Hematopoietic multipotent progenitor cell treated with erythropoietin and hydrocortisone succinate and interleukin-3 and kit ligand, for 17 days (in vitro differentiated cells): Measurements from ENCODE around the gene CAPS.

Experiments
- DNase-seq: peaks from one replicate; pipeline ENCODE4 v3.0.0-alpha.2; 2015; ENCODE audit warnings: low spot score

Gene CAPS

DNA sequence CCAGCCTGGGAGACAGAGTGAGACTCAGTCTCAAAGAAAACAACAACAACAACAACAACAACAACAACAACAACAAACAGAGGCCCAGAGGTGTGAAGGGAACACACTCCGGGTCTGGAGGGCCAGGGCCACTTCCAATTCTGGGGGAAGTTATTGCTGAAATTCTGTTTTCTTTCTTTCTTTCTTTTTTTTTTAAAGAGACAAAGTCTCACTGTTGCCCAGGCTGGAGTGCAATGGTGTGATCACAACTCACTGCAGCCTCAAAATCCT is 3.5 kb upstream of the CAPS start:
- no peak for DNase-seq

GRCh38 chr19:5911366-5911765 is 2.7 kb upstream of the CAPS start:
- no peak for DNase-seq

GRCh38 chr19:5914358-5914774 is 312 bp downstream of the CAPS start:
- DNase-seq = no peak

DNA sequence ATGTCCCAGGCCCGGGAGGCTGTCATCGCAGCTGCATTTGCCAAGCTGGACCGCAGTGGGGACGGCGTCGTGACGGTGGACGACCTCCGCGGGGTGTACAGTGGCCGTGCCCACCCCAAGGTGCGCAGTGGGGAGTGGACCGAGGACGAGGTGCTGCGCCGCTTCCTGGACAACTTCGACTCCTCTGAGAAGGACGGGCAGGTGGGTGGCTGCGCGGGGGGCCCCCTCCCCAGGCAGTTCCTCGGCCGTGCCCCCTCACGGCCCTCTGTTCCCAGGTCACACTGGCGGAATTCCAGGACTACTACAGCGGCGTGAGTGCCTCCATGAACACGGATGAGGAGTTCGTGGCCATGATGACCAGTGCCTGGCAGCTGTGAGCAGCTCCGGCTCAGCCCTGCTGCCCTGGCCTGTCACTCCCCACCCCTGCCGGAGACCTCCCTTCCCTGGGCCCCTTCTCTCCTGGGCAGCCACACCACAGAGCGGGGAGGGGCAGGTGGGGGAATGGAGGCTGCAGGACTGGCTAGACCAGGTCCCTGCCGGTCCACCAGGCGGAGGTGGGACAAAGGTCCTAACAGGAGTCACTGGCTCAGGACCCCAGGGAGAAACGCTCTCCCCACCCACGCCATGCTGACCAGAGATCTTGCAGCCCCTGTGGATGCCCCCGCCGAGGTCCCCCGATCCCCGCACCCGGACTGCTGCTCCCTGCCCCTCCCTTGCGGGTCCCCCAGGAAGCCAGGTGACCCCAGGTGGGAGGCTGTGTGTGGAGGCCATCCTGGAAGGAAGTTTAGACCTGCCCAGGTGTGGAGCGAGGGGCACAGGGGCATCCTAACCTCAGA is 1.1 kb downstream of the CAPS start:
- DNase-seq = no peak

DNA sequence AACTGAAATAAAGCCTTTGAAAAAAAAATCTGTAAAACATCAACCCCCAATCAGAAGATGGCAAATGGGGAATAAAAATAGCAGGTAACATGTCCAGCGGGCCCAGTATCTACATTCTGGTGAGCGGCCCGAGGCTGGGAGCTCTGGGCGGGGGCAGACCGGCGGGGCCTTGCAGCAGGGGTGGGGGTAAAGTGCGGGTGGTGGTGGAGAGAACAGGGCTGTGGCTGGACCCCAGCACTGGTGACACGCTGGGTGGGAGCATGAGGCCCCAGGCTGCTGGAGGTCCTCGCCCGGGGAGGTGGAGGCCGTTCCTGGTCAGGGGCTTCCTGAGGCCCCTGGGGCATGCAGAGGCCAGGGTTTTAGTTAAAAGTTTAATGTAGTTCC is 1.7 kb downstream of the CAPS start:
- DNase-seq = no peak

DNA sequence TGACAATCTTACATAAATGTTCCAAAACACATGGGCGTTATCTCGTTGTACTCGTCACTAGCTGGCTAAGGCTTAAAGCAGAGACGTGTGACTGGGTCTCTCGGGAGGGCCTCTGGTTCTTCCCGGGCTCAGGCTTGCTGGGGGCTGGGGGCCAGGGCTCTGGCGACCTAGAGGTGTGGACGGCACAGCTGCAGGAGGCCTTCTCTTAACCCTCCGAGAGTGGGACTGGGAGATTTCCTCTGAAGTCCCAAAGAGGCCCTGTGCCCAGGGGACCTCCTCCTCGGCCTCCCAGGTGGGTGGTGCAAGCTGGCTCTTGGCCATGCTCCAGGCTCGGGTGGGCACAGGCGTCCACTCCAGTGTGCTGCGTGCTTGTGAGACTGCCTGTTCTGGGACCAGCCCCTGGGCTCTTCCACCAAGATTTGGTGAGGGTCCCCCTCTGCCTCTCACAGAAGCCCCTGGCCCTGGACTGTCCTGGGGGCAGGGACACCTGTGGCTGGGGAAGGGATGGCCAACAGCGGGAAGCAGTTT is 2.2 kb downstream of the CAPS start:
- DNase-seq = no peak

GRCh38 chr19:5917431-5918107 is 3.5 kb downstream of the CAPS start:
- no peak for DNase-seq

DNA sequence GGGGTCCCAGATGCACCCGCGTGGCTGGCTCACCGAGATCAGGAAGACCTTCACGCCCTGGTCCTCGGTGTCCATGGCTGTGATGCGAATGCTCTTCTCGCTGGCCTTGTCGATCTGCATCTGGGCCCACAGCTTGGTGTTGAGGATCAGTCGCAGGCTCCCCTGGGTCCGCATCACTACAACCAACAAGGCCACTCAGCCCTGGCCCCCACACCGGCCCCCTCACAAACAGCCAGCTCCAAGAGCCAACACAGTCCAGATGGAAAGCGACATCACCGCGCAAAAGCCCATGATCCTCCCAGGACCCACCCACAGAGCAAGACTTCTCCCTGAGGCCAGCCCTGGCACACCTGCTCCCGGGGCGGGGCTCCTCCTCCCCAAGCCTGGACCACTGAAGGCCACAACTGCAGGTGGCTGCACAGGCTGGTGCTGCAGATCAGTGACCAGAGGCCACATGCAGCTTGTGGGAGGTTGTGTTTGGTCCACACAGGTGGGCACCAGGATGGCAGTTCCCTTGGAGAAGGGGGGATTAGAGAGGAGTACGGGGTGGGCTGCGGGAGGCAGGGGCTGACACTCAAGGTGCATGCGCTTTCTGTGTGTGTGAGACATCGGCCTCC is 4.5 kb downstream of the CAPS start:
- DNase-seq = no peak

DNA sequence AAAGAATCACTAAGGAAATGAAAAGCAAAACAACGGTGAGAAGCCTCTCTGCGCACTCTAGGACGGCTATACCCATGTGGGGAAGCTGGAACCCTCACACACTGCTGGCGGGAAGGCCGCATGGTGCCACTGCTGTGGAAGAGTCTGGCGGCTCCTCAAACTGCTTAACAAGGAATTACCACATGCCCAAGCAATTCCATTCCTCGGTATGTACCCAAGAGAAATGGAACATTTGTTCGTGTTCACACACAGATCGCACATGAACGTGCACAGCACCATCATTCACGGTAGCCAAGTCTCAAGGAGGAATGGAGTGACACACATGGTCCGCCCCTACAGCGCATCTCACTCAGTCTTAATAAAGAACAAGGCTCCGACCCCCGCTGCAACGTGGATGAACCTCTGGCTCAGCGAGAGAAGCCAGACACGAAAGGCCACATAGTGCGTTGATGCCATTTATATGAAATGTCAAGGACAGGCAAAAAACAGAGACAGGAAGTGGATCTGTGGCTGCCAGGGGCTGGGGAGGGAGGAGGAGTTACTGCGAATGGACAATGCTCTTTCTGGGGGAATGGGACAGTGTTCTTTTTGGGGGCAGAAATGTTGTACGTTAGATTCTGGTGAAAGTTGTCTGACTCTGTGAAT is 7.6 kb downstream of the CAPS start:
- DNase-seq = no peak

DNA sequence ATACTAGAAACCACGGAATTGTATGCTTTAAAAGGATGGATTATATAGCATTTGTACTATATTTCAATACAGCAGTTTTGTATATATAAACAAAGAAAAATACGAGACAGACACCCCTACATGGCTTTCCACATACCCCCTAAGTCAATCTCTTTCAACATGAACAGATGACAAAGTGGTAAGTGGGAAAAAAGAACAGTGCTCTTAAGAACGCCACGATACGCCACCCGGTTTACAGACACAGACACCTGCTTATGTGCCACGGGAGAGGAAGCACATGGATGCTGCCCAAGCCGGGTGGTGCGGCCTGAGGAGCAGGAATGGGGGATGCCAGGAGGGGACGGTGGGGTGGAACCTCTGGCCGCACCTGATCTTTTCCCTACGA is 8.1 kb downstream of the CAPS start:
- DNase-seq = no peak

GRCh38 chr19:5923356-5923755 is 9.3 kb downstream of the CAPS start:
- DNase-seq = no peak

DNA sequence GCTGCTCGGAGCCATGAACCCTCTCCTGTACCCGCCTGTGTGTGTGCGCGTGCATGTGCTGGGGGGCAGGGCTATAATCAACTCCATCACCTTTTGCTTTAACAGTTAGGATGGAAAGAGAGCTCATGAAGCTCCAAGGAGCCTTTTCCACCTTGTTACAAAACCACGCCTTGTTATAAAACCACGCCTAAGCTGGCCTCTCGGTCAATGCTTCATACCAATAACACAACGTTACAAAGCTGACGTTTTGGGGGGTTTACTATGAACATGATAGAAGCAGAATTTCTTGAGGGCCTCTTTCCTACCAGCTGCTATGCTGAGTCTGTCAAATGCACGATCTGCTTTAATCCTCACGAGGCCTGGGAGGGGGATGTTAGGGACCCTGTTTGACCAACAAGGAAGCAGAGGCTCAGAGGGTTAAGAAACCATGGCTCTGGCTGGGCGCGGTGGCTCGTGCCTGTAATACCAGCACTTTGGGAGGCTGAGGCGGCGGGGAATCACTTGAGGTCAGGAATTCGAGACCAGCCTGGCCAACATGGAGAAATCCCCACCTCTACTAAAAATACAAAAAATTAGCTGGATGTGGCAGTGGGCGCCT is 11.9 kb downstream of the CAPS start:
- DNase-seq = no peak

- DNase-seq = no peak
Observed at GRCh38 chr19:5926641-5927440, 12.8 kb downstream of the CAPS start.

GRCh38 chr19:5927441-5927821 is 13.4 kb downstream of the CAPS start:
- no peak for DNase-seq

GRCh38 chr19:5929179-5929578 is 15.1 kb downstream of the CAPS start:
- no peak for DNase-seq

GRCh38 chr19:5929625-5930024 is 15.6 kb downstream of the CAPS start:
- no peak for DNase-seq

- DNase-seq = no peak
Observed at GRCh38 chr19:5931251-5931650, 17.2 kb downstream of the CAPS start.

DNA sequence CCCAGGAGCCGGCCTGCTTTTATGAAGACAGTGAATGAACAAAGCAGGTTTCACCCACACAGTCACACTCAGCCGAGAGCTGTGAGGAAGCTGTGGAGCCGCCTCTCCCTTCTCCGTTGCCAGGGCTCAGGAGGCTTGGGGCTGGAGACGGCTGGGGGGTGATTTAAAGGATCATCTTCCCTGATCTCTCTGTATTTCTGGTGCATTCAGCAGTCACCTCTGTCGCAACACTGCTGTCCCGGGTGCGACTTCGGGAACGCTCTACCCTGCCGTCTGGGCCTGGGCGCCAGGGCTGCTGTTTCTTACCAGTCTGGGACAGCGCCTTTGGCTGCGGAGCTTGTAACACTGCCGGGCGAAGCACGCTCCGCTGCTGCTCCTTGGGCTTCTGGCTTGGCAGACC is 18.1 kb downstream of the CAPS start:
- DNase-seq = no peak

DNA sequence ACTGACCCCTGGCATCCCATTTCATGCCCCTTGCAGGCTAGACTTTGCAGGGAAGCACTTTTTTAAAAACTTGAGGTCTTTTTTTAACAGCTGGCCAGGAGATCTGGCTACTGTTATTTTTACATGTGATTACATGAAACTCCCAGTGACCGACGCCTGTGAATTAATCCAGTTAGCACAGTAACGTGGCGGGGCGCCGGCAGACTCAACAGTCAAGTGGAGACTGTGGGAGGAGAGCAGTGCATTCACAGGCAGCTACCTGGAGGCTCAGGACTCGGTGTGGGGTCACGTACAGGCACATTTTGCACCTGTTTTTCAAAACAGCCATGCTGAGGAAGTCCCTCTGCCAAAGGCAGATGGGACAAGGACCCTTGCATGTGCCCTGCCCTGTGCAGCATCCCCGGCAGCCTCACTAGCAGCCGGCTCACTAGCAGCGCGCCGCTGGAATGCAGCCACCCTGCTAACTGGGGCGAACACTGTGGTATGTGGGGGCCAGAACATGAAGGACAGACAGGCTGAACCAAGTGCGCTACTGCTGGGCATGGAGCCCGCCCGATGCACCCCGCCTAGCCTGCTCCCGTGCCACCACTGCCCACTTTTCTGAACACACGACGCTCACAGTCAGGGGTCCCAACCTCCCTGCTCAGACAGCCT is 18.7 kb downstream of the CAPS start:
- DNase-seq = no peak

- no peak for DNase-seq
Observed at GRCh38 chr19:5933391-5934068, 19.5 kb downstream of the CAPS start.

DNA sequence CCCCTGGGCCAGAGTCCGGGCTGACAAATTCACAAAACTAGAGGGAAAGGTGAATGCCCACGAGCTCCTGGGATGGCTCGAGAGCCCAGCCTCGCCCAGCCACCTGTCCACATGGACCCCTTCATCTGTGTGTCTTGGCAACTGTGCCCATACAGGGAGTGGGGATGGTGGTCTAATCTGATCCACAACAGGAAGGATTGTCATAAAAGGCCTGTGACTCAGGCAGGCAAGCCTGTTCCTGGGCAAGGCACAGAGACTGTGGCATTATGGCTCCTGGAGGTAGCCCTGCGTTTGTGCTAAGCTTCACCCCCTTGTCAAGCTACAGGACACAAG is 20.0 kb downstream of the CAPS start:
- no peak for DNase-seq
